T-helper 2 cell treated with Interferon-gamma antibody and Interleukin-4, amounts not matched to agents 100 ng/mL and 5 ng/mL, for 36 hours (primary cell): Measurements from ENCODE around the gene LRP1. TPM values are rescaled to one million over a fixed set of nuclear protein-coding genes. Genes with fewer than 3 reads are reported as not detected.
"Not testable (repeated sequence)": the region's sequence is repeated elsewhere in the genome, so short reads cannot be mapped to it uniquely, and the experiment has no call there.

Source experiments
- intact Hi-C: fragments of 100-400 bp; cut with micrococcal nuclease; formaldehyde crosslinking; loops from one replicate; pipeline ENCODE4 v1.15.1; 2023
- total RNA-seq: library from RNA; stranded (reverse); gene quantifications from 2 replicates; pipeline ENCODE4 v1.2.3, GENCODE V29; 2022

LRP1 gene
- total RNA-seq, 1 donor from 2014 or later = 0.91 TPM

DNA sequence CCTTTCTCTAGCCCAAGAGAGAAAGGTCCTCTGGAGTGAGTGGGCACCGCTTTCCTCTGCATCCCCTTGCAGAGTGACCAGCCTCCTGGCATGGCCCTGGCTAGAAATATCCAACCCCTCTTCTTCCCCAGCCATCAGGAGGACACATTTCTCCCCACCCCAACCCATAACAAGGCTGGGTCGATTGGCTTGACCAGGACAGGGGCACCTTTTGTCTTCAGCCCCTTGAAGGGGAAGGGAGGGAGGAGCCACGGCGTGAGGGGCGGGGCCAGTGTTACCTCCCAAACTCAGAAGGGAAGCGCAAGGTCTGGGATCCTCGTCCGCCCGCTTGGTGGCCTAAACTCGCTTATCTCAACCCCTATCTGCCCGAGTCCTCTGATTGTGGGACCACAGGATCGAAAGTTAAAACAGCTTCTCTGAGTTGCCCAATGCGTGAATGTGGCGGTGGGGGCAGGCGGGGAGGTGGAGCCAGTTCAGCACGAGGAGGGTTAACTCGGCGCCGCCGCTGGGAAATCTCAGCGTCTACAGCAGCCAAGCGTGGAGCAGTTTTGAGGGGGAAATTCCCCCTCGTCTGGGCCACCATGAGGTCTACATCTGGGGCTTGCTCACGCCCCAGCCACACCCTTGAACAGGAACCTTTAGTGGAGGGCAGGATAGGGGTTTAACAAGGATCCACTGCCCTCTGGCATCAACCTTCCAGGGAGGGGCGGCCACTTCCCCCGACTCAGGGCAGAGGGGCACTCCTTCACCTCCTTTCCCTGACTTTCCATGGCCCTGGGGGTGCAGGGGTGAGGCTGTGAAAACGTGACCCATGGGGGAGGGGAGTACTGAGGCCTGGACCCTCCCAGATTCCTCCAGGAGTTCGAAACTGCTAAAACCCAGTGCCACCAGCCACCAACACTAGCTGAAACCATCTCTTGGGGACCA lies 17.9 kb upstream of the LRP1 start:
- intact Hi-C loops = loop anchor here (1.0 to 5.0 kb wide), 5 partner anchors 22 to 422 kb away; partner anchors contain the start of genes ARHGAP9, NEMP1 and PTGES3

DNA sequence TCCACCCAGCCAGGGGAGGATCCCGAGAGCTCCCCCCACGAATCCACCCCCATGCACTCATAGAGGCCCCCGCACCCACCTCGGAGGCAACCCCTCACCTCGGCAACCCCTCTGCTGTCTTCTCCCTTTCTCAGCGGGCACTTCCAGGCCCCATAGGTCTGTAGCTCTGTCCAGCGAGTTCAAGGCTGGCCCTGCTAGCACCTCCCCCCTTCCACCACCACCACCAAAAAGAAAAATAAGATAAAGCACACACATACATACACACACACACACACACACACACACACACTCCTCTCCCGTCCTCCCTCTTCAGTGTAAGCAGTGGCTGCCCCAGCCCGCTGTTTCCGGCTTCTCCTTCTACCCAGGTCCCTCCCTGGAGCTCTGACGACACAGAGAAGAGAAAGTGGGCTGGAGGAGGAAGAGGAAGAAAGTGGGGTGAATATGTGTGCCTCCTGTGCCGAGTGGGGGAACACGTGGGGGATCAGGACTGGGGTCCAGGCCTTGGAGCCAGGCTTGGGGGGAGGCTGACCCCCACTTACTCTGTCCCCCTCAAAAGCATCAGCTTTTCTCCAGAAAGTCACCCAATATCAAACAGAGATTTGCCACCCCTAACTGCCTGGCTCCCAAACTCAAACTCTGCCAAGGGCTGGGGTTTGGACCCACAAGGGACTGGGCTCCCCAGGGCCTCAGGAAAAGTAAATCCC lies 17.1 kb upstream of the LRP1 start, which contains the start of gene STAT6:
STAT6 (minus strand) TSS at position 332 of the 704 bp plus-strand sequence. CDS start 3,084 bp downstream, outside the sequence.
- intact Hi-C loops = loop anchor here (1.0 to 5.0 kb wide), 5 partner anchors 23 to 423 kb away; partner anchors contain the start of genes ARHGAP9, NEMP1 and PTGES3

DNA sequence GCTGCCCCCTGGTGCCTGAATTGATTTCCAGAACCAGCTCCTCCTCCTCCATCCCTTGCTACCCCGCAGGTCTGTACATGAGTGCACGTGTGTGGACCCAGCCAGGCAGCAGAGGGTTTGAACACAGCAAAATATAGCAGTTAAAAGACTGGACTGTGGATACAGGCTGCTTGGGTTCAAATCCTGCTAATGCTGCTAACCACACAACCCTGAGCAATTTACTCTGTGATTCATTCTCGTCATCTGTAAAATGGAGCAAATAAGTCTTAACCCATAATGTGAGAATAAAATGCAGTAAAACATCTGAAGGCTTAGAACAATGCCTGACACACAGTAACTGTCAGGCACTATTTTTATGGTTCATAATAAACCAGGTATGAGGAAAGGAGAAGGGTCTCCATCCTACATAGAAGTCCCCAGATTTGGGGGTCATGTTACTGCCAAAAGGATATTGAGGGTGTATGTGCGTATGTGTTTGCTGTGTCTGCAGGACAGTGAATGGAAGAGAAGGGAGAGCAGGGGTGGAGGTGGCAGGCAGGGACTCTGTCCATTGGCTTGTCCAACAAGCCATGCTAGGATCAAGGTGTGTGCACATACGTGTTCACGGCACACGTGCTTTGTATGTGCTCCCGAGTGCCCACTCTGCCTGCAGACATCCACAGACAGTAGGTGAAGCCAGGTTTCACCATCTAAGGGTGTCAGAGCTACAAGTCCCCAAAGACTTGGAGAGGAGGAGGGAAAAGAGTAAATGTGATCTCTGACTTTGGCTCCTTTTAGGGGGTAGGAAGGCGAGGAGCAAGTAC lies 15.6 kb upstream of the LRP1 start:
- intact Hi-C loops = loop anchor here (1.0 to 5.0 kb wide), 4 partner anchors 43 to 365 kb away; partner anchors contain the start of gene ARHGAP9

DNA sequence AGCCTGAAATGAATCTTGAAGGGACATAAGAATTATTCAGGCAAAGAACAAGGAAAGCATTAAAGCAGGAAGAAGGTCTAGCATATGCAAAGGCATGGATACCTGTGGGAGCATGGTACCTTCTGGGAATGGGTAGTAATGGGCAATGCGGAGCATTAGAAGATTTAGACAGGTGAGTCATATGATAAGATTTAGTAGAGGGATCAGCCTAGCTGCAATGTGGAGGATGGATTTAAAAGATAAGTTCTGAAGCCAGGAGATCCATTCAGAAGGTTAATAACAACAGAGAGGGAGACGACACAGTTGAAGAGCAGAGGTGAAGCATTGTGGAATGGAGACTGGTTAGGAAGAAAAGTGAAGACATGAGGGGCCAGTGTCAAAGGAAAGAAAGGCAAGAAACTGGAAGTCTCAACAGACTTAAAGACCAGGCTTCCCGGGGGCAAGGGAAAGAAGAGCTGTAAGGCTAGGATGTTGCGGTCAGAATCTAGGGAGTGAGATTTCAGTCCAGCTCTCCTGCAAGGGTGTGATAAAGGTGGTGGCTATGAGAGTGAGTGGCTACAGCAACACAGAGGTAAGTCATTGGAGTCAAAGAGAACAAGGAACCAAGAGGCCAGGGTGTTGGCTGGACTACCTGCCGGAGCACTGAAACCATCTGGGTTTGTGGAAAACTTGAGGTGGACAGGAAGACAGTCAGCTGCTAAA lies 11.6 kb upstream of the LRP1 start:
- intact Hi-C loops = no loop called here

DNA sequence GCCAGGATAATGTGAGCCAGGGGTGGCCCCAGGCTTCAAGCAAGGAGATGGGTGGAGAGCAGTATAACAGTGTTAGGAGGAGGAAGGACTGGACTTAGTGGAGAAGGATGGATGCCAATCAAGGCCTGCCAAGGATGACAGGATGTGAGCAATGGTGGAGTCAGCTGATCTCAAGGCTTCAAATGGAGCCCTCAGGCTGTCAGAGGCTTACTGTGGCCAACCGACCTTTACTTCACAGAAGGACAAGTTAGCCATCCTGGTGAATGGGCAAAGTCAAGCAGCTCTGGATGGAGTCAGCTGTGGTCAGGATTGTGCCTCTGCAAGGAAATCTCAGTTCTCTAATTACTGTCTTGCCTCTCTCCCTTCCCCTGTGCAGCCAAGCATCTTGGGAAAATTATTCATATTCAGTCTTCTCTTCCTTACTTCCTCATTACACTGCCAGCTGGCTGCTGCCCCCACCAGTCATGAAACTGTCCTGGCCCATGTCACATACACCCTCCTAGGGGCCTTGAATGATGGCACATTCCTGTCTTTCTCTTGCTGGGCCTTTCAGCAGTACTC lies 9.5 kb upstream of the LRP1 start:
- intact Hi-C loops = no loop called here

DNA sequence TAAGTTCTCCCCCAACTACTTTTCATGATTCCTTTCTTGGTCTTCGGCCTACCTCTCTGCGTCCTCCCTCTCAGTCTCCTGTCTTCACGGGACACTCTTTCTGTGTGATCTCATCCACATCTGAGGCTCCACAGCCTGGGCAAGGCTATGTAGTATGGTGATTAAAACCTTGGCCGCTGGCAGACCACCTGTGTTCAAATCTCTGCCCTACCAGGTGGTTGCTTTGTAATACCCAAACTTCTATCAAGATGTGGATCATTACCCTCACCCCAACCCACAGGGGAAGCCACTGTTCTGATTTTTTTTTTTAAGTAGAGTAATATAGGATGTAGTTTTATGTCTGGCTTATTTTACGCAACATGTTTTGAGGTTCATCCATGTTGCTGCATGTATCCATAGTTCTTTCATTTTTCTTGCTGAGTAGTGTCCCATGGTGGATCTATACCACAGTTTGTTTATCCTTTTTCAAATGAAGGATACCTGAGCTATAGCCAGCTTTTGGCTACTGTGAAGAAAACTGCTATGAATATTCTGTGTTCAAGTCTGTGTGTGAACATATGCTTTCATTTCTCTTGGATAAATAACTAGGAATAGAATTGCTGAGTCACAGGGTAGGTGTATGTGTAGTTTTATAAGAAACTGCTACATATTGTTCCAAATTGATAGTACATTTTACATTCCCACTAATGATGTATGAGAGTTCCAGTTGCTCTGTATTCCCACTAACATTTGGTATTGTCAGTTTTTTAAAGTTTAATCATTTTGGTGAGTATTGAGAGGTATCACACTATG lies 8.8 kb upstream of the LRP1 start:
- intact Hi-C loops = no loop called here

DNA sequence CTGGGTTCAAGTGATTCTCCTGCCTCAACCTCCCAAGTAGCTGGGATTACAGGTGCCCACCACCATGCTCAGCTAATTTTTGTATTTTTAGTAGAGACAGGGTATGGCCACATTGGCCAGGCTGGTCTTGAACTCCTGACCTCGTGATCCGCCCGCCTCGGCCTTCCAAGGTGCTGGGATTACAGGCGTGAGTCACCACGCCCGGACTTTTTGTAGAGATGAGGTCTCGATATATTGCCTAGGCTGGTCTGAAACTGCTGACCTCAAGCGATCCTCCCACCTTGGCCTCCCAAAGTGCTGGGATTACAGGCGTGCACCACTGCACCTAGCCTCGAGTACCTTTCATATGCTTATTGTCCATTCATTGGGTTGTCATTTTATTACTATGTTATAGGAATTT lies 7.6 kb upstream of the LRP1 start:
- intact Hi-C loops = not testable (repeated sequence)

DNA sequence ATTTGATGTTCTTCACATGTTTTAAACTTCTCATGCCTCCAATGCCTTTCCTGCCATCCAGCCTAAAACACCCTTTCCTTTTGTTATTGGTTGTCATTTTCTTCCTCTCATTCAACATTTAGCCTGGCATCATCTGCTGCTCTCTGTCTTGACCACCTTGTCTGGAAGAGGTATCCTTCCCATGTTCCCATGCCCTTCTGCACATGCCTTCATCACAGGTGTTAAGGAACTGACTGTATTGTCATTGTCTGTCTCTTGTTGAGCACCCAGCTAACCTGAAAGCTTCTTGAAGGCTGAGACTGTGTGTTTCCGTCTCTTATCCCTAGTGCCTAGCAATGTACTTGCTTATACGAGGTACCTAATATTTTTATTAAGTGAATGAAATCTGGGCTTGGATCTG lies 4.5 kb upstream of the LRP1 start:
- intact Hi-C loops = loop anchor here (1.0 to 2.0 kb wide), 3 partner anchors 49 to 115 kb away; no protein-coding TSS in a partner anchor

DNA sequence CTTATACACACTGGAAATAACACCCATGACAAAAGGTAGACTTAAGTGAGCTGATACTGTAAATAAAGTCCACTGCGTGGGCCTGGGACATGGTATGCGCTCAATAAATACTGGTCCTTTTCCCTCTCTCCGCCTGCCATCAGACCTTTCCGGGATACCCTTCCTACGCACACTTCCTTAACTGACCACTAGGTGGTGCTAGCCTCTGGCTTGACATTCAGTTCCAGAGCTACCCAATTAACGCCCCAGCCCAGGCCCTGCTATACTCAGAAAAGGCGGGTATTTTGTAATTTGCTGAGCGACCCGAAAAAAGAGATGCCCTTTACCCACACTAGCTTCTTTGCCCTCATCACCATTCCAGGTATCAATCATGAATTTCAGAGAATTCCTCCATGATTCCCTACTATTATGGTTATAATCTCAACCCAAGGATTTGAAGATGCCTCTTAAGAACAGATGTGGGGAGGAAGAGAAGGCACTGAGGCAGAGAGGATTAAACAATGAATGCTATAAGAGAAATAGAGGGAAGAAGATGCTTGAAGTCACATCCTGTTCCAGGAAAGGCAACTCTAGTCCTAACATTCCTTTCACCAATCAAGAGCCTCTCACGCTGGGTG lies 3.9 kb upstream of the LRP1 start:
- intact Hi-C loops = loop anchor here (1.0 to 2.0 kb wide), 3 partner anchors 49 to 114 kb away; no protein-coding TSS in a partner anchor

DNA sequence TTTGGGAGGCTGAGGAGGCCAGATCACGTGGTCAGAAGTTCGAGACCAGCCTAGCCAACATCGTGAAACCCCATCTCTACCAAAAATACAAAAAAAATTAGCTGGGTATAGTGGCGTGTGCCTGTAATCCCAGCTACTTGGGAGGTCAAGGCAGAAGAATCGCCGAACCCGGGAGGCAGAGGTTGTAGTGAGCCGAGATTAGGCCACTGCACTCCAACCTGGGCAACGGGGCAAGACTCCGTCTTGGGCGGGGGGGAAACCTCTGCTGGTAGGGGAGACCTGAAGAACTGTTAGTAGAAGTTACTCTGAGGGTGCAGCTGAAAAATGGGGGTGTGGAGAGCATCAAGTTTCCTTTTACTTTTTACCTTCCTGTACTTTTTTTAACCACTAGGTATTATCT lies 2.2 kb upstream of the LRP1 start:
- intact Hi-C loops = loop anchor here (5.0 kb wide), 1 partner anchor 374 kb away; the partner anchor contains the start of gene PRIM1

DNA sequence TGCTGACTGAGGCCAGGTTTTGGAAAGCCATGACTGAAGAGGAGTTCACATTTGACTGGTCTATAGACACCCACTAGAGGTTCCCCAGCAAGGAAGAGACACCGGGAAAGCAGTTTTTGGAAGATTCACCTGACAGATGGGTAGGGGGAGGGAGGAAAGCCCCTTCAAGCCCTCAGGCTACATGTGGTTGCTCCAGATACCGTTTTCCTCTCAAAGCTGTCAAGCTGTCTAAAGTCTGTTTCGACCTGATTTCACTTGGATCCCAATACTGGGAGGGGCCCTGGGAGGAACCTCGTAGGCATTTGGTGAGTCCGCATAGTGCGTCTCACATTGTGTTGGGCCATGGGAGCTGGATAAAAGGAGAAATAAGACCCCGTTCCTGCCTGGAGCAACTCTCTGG lies 1.7 kb upstream of the LRP1 start:
- intact Hi-C loops = loop anchor here (5.0 kb wide), 1 partner anchor 374 kb away; the partner anchor contains the start of gene PRIM1

DNA sequence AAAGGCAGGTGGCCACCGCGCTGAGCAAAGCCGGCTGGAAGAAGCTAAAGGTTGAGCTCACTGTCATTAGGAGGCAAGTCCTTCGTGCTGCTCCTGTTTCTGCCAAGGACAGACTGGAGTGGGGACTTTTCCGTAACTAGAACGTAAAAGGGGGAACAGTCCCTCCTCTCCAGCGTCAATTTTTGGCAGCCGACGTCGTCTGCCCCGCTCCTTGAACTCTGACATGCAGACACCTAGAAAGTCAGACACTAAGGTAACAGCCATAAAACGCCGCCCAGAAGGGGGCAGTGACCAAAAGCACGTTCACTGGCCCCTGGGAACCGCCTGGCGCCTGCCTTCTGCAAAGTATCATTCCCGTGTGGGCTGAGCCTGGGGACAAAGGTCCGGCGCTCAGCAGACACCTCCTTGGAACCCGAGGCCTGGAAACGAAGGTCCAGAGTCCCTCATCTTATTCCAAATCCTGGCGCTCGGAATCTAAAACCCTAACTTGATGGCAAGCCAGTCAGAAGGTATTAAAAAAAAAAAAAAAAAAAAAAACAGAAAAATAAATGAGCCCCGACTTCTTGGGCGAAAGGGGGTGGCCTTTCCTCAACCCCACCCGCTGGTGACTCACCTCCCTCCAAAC lies 1.1 kb upstream of the LRP1 start:
- intact Hi-C loops = loop anchor here (5.0 kb wide), 1 partner anchor 375 kb away; the partner anchor contains the start of gene PRIM1

DNA sequence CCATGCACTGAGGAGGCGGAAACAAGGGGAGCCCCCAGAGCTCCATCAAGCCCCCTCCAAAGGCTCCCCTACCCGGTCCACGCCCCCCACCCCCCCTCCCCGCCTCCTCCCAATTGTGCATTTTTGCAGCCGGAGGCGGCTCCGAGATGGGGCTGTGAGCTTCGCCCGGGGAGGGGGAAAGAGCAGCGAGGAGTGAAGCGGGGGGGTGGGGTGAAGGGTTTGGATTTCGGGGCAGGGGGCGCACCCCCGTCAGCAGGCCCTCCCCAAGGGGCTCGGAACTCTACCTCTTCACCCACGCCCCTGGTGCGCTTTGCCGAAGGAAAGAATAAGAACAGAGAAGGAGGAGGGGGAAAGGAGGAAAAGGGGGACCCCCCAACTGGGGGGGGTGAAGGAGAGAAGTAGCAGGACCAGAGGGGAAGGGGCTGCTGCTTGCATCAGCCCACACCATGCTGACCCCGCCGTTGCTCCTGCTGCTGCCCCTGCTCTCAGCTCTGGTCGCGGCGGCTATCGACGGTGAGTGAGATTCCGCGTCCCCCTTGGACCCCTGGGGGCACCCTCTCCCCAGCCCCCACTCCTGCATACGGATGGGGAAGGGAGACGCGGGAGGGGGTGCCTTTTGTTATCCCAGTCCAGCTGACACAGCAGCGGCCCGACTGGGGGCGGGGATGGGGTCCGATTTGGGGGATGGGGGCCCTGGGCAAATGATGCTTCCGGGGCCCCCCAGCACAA lies 400 bp downstream of the LRP1 start:
- intact Hi-C loops = loop anchor here (5.0 kb wide), 1 partner anchor 376 kb away; the partner anchor contains the start of gene PRIM1

DNA sequence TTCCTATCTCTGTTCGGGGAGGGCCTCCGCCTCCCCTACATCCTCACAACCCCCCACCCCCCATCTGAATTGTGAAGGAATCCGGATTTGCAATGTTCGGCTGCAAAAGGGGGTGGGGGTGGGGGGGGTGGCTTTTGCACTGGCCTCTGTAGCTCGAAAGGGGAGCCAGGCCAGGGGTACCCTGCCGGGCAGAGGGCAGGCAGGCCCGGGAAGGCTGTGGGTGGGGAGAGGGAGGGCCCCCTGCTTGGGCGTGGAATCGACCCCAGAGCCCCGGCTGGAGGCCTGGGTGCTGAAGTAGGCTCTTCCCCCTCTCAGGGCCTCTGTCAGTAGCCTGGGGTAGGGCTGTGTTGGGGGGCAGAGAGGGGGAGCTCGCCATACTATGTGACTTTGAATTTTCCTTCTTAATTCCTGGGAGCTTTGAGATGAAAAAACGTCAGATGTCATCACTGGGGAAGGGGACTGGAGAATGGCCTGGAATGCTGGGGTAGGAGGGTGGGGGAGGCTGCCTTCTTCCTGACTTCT lies 1.1 kb downstream of the LRP1 start:
- intact Hi-C loops = loop anchor here (5.0 kb wide), 1 partner anchor 377 kb away; the partner anchor contains the start of gene PRIM1

DNA sequence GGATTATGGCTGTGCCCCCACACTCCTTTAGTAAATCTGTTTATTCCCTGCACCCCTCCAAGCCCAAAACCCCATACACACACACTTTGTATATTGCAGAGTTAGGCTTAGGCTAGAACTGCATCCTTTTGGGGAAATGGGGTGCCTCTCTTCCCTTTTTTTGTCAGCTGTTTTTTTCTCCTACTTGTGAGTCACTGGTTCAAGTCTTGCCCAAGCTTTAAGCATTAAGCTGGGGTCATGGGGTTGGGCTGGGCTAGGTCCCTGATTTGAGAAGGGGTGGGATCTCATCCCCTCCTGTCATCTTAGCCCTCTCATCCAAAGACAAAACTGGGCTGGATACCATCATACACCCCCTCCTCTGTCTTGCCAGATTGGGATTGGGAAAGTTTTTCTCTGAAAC lies 1.6 kb downstream of the LRP1 start:
- intact Hi-C loops = loop anchor here (5.0 kb wide), 1 partner anchor 378 kb away; the partner anchor contains the start of gene PRIM1

DNA sequence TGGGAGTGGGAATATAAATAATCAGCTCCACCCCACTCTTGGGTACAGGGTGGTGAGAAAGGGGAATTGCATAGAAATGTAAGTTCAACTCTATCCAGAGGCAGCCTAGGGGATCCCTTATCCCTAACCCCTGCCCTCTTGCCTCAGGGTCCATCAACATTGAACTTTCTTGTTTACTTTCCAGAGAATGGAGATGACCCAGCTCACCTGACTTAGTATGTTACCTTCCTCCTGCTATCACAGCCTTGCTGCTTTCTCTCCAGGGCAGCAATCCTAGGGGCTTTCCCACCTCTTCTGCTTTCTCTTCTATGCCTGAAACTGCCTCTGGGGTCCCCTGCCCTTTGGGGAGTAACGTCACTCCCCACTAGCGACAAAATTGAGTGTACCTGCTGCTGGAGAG lies 2.7 kb downstream of the LRP1 start:
- intact Hi-C loops = no loop called here
